ENCODE measurements around the gene NTRK2.

NTRK2 gene

DNA sequence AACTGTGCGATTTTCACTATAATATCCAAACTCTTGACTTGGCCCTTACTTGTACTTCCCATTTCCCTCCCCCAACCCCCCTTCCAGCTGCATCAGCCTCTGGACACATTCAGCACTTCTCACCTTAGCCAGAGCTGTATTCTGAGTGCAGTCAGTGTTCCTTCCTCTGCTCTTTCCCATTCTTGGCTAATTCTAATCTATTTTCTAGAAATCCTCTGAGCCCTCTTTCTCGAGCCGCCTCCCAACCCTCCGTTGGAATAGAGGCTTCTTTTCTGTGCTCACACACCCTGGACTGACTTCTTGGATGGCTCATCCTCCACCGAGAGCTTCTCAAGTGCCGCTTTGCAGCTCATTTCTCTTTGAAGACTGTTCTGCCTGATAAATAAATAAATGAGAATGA, 188.8 kb downstream of the NTRK2 start:
- DNase-seq (ENCODE audit: low read depth), result no peak
- H3K4me3 ChIP-seq (ENCODE audit: low read length), result no peak overlapping the region
- no peak for TF ChIP-seq CTCF (conservative IDR thresholded peaks at IDR 0.05; ENCODE audit: low read depth, low read length)

DNA sequence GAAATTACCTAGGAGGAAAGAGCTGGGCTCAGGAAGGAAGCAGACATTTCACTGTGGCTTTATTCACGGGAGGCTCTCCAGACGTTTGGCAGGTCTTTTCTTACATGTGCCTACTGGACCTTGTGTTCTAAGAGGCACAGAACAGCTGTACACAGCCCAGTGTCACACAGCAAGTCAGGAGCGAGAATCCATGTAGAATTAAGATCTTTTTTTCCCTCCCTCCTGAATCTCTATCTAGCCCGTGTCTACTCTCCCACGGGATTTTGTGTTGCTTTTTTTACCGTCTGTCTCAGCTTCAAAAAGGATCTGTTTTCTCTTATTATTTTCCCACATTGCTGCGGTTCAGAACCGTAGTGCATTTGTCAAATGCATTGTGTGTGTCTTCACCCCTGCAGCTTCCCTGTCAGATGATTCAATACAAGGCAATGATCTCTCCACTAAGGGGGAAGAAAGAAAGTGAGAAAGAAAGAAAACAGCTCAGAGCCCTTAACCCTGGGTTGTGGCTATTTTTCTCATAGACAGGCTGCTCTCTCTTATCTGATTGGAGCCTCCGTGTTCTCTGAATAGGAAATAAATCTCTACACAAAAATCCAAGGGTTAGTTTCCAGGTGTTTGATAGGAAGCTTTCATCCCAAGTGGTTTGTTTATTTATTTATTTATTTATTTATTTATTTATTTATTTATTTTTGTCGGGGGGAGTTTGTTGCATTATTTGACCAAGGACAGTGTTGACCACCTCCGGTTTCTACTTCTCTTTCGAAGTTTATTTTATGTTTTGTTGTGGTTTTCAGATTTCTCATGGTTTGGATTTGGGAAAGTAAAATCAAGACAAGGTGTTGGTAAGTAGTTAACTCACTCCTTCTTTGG, 191.0 kb downstream of the NTRK2 start:
- no peak overlapping the region for H3K4me3 ChIP-seq (ENCODE audit: low read length)
- no peak for DNase-seq (ENCODE audit: low read depth)
- TF ChIP-seq CTCF (conservative IDR thresholded peaks at IDR 0.05; ENCODE audit: low read depth, low read length), result no peak

DNA sequence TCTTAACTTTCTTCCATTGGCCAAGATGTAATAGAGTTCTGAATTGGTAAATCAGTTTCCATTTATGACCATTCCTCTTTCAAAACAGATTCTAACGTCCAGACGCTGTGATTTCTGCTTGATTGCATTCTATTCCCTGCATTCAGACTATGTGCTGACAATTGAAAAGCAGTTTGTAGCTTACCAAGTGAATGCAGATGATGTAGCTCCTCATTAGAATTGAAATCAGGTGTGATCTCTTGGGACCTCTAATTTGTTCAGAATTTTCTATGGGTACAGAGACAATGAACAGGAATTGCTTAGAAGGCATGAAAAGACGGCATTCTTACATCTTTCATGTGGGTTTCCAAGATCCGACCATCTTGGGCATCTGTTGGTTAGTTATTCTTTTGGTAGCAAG, 191.9 kb downstream of the NTRK2 start:
- no peak overlapping the region for H3K4me3 ChIP-seq (ENCODE audit: low read length)
- no peak for TF ChIP-seq CTCF (conservative IDR thresholded peaks at IDR 0.05; ENCODE audit: low read depth, low read length)
- DNase-seq (ENCODE audit: low read depth), result no peak

- TF ChIP-seq CTCF (conservative IDR thresholded peaks at IDR 0.05; ENCODE audit: low read depth, low read length), result no peak
- no peak for DNase-seq (ENCODE audit: low read depth)
- H3K4me3 ChIP-seq (ENCODE audit: low read length), result no peak overlapping the region
These were observed 192.8 kb downstream of the NTRK2 start for GRCh38 chr9:84862308-84862707.

GRCh38 chr9:84862810-84863287, 193.3 kb downstream of the NTRK2 start:
- no peak for TF ChIP-seq CTCF (conservative IDR thresholded peaks at IDR 0.05; ENCODE audit: low read depth, low read length)
- DNase-seq (ENCODE audit: low read depth), result peak; percentile 18
- no peak overlapping the region for H3K4me3 ChIP-seq (ENCODE audit: low read length)

DNA sequence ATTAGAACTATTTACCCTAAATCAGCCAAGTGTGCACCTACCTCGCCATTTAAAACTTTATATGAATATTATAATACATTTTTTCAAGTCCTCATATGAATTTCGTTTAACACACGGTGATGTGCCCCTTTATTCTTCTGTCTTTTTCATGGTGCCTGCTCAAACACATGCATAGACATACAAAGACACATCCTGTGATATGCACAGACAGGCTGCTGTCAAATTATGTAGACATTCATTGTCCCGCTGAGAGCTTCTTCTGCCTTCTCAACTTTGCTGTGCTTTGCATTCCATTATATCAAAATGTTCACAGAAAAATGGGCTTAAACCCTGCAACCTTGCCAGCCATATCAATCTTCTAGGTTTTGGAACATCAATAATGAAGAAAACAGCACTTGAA, 193.8 kb downstream of the NTRK2 start:
- TF ChIP-seq CTCF (conservative IDR thresholded peaks at IDR 0.05; ENCODE audit: low read depth, low read length), result no peak
- DNase-seq (ENCODE audit: low read depth), result no peak
- no peak overlapping the region for H3K4me3 ChIP-seq (ENCODE audit: low read length)
